GM21529 (cell line): ENCODE data around the gene SUSD3.
A peak's percentile ranks its signal among the peaks of the same experiment; 100 is the strongest.
"Not testable (repeated sequence)": the region's sequence is repeated elsewhere in the genome, so short reads cannot be mapped to it uniquely, and the experiment has no call there.

Experiments used
- ATAC-seq: cut with Tn5 transposase; IDR thresholded peaks from one replicate; pipeline ENCODE4 v1.9.1; 2021; ENCODE audit not compliant: unreplicated experiment

SUSD3 gene

DNA sequence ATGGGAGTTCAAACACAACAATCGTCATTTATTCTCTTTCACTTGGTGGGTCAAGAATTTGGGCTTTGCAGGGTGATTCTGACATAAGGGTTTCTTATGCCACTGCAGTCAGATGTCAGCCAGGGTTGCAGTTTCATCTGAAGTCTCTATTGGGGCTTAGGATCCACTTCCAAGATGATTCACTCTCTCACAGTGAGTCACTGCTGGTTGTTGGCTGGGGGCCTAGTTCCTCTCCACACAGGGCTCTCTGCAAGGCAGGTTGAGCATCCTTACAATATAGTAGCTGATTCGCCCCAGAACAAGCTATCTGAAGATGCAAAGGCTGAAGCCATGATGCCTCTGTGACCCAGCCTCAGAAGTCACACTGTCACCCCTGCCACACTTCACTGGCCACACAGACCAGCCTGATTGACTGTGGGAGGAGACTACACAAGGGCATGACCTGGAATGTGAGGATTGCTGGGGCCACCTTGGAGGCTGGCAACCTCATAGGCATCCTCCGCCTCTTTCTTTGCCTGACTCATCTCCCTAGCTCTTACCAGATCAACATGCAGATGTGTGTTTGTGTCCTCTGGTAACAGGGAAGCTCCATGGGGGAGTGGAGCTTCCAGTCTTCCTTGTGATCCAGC, 33.1 kb downstream of the SUSD3 start:
- ATAC-seq: no peak

DNA sequence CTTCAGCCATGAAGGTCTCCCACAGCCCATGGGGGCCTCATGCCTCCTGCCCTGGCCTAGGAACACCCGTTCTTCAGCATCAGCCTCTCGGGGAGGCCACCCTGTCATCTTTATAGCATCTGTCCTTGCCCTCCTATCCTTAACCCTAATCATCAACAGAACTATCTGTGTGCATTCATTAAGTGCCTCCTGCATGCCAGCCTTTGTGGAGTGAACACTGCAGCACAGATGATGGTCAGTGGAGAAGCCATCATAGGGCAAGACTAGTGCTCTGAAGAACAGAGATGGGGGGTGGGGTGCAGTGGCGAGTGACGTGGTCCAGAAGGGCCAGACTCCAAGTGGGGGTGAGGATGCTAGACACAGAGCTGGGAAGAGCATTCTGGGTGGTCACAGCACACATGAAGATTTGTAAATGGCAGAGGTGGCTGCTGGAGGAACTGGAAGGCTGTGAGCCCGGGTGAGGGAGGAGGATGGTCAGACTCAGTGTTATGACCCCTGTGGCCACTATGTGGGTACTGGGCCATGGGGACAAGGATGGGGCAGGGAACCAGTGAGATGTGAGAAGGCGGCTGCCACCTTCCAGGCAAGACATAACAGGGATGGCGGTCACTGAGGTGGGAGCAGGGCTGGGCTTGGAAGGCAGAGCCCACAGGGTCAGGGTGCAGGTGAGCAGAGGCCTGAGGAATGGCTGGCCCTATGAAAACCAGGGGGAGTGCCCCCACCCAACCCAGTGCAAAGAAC, 33.9 kb downstream of the SUSD3 start:
- ATAC-seq: no peak

DNA sequence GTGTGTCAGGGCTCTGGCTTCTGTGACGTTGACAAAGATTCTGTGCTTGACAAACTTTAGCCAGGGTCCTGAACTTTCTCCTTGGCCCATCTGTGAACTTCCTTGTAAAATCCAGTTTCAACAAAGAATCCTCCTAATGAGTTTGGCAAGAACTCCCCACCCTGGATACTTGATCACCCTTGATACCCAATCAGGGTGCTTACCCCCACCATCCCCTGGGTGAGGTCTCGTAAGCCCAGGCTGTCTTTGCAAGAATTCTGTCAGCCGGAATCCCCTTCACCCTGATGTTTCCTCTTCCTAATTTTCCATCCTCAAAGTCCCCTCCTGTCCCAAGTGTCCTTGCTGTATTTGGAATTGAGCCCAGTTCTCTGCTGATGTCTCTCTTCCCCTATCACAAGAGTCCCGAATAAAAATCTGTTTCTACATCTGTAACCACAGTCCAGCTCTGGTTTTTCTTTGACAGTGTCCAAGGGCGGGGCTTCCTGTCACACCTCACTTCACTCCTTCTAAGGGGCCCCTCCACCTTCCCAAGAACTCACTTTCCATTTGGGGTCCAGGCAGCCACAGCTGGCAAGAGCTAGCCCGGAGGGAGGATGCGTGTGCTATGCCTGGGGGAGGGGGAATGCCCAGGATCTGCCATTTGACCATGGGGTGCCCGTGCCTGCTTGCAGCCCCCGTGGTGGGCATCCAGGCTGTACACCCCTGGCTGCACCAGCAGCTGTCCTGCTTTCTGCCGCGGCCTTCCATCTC, 34.8 kb downstream of the SUSD3 start:
- no peak for ATAC-seq

DNA sequence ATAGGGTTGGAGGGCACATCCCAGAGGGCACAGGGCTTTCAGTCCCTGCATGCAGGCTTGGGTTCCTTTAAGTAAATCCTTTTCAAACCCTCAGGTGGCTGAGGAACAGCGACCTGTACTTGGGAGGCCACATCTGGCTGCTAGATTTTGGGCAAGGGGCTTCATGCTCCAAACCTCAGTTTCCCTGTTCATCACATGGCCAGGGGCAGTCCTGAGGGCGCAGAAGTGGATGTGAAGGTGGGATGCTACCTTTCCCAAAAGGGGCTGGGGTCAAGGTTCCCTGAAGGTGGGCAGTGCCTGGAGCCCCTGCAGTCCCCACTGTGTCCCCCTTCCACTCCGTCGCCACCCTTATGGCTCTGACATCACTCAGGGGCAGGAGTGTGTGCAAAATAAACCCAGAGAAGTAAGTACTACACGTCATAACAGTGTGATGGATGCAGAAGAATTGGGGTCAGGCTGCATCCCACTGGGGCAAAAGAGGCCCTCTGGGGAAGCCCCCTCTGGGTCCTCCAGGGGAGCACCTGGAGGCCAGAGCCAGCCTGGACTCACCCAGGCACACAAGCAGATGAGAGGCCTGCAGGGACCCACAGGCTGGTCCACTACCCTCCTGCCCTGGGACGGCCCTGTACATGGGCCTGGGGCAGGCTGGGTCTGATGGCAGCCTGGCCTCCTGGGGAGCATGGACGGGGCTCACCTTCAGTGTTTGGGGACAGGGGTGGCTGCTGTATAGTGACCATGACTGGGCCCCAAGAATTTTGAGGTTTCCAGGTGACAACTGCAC, 35.6 kb downstream of the SUSD3 start:
- ATAC-seq: no peak

GRCh38 chr9:93094658-93095204, 36.2 kb downstream of the SUSD3 start:
- peak; percentile 16 for ATAC-seq

- ATAC-seq: peak; percentile 58
These were observed 37.0 kb downstream of the SUSD3 start for GRCh38 chr9:93095205-93096130.

DNA sequence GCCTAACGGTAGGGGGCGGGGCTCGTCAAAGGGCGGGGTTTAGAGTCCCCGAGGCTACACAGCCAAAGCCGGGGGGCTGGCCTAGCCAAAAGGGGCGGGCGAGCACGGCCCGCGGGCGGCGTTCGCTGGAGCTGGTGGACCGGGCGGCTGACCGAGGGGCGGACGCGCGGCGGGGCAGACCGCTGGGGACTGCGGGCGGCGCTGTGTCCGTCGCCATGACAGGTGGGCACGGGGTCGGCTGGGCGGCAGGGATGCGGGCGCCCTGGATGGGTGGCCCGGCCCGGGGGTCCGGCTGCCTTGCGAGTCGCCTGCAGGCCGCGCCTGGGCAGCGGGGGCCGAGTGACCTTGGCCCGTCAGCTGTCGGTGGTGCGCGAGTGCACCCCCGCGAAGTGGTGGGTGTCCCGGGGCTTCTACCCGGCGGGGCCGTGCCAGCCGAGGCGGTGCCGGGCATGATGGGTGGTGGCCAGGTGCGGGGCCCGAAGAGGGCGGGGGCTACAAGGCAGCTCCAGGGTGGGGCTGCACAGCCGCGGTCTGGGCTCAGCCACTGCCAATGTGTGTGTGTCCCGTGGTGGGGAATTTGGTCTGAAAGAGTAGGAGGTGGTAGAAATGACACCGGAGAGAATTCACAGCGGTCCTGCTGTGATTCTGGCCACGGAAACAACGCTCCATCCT, 37.8 kb downstream of the SUSD3 start, which contains the start of gene CARD19:
Gene CARD19 (plus strand): TSS at position 87 of the 672 bp plus-strand sequence. CDS start 129 bp downstream, at position 216.
- peak; percentile 17 for ATAC-seq

GRCh38 chr9:93096811-93097382, 38.4 kb downstream of the SUSD3 start:
- ATAC-seq: no peak

- ATAC-seq: no peak
These were observed 39.2 kb downstream of the SUSD3 start for GRCh38 chr9:93097511-93098201.

- no peak for ATAC-seq
These were observed 39.9 kb downstream of the SUSD3 start for GRCh38 chr9:93098236-93098946.

DNA sequence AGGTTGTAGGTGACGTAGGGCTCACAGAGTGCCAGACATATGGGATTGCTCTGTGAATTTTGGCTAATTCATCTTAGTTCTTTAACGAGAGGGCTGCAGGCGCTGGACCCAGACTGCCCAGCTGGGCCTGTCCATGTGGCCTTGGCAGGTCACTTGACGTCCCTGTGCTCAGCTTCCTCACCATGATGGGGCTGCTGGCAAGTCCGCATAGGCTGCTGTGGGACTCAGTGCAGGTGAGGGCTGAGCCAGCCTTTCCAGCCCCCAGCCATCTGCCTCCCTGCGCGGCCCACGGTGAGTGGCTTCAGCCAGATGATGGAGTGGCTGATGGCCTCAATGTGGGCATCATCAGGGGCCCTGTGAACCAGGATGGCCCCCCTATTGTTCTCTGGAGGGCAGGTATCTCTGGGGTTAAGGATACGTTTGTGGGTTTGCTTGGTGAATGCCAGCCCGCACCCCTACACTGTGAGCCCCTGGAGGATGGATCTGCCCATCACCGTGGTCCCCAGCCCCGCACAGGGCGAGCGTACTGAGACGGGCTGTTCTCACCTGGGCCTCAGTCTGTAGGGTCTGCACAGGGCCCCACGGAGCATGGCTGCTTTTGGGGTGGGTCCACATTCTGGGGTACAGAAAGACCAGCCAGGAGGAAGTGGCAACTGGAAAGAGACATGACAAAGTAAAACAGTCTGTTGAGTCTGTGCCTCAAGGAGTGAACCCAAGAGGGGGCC, 41.2 kb downstream of the SUSD3 start:
- ATAC-seq: no peak

DNA sequence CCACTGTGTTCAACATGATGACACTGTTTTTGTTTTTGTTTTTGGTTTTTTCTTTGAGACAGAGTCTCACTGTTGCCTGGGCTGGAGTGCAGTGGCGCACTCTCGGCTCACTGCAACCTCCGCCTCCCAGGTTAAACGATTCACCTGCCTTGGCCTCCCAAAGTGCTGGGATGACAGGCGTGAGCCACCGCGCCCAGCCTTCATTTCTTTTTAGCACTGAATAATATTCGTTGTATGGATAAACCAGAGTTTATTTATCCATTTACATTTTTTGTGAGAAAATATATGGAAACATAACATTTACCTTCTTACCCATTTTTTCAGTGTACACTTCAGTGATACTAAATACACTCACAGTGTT, 41.8 kb downstream of the SUSD3 start:
- no peak for ATAC-seq

DNA sequence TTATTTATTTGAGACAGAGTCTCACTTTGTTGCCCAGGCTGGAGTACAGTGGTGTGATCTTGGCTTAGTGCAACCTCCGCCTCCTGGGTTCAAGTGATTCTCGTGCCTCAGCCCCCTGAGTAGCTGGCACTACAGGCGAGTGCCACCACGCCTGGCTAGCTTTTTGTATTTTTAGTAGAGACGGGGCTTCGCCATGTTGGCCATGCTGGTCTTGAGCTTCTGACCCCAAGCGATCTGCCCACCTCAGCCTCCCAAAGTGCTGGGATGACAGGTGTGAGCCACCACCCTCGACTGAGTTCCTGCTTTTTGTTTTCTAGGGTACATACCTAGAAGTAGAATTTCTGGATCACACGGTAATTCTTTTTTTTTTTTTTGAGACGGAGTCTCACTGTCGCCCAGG, 42.6 kb downstream of the SUSD3 start:
- ATAC-seq: not testable (repeated sequence)

GRCh38 chr9:93105620-93106019, 47.1 kb downstream of the SUSD3 start:
- no peak for ATAC-seq

DNA sequence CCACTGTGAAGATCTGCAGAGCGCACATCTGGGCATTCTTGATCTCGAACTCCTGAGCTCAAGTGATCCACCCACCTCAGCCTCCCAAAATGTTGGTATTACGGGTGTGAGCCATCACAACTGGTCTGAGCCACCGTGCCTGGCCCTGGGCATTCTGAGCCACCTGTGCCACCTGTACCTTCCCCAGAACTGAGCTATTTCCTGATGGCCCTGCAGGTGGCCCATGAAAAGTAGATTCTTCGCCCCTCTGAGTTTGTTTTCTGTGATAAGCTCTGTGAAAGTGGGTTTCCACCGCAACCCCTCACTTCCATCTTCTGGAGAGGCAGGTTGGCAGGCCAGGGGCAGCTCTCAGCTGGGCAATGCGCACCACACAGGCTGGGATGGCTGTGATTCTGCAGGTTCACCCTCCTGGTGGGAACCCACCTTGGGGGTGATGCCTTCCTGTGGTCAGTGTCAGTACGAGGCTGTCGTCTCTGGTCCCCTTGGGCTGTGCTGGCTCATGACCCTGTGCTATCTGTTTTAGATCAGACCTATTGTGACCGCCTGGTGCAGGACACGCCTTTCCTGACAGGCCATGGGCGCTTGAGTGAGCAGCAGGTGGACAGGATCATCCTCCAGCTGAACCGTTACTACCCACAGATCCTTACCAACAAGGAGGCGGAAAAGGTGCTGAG, 48.8 kb downstream of the SUSD3 start:
- ATAC-seq: no peak

DNA sequence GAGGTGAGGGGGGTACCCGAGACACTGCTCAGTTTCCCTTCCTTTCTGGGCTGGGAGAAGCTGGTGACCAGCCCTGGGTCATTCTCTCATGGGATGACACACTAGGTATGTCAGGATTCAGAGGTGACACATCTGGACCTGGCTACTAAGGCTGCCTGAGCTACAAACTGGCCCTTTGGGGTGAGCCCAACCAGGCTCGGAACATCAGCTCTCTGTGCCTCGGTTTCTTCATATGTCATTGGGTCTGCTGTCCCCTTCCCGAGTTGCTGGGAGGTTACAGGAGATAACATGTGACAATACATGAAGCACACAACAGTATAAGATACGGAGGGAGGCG, 49.3 kb downstream of the SUSD3 start:
- no peak for ATAC-seq
